WI38 (cell line): Measurements from ENCODE around the gene LRPAP1.

Experiments used
- H3K4me3 ChIP-seq: 2 replicates; pipeline ENCODE4 v1.5.1; 2011; ENCODE audit warnings: low read depth, mild to moderate bottlenecking, control low read depth, low read length
- TF ChIP-seq, protein P1 (sequence below): IDR thresholded peaks from 2 replicates; pipeline ENCODE4 v1.5.1; 2012; ENCODE audit warnings: low read depth, mild to moderate bottlenecking, control low read depth, low read length

The LRPAP1 gene

DNA sequence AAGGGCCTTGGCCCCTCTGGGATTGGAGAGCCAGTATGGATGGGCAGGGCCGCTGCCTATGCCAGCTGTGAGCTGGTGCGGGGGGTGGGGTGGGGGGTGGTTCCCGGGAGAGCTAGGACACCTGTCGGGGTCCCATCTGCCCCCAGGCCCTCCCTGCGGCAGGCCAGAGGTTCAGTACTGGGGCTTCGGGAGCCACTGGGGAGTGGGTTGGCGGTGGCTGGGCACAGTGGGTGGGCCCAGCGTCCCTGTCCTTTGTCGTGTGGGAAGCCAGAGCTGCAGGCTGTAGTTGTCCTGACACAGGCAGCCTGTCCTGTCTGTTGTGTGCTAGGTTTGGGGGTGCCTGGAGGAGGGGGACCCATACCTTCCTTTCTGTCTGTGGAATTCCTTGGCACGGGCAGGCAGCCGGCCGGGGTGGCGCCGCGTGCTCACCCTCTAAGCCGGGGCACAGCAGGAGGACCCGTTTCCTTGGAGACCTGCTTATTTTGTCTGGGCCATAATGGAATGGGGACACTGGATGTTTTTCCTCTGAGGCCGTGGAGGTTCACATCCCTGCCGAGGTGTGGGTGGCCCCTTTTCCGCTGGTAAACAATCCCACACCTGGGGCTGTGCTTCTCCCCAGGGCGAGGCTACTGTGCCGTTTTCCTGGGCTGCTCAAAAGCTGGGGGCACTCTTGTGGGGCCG, 54.3 kb downstream of the LRPAP1 start:
- no peak overlapping the region for H3K4me3 ChIP-seq
- TF ChIP-seq, protein P1, sequence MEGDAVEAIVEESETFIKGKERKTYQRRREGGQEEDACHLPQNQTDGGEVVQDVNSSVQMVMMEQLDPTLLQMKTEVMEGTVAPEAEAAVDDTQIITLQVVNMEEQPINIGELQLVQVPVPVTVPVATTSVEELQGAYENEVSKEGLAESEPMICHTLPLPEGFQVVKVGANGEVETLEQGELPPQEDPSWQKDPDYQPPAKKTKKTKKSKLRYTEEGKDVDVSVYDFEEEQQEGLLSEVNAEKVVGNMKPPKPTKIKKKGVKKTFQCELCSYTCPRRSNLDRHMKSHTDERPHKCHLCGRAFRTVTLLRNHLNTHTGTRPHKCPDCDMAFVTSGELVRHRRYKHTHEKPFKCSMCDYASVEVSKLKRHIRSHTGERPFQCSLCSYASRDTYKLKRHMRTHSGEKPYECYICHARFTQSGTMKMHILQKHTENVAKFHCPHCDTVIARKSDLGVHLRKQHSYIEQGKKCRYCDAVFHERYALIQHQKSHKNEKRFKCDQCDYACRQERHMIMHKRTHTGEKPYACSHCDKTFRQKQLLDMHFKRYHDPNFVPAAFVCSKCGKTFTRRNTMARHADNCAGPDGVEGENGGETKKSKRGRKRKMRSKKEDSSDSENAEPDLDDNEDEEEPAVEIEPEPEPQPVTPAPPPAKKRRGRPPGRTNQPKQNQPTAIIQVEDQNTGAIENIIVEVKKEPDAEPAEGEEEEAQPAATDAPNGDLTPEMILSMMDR = no peak

DNA sequence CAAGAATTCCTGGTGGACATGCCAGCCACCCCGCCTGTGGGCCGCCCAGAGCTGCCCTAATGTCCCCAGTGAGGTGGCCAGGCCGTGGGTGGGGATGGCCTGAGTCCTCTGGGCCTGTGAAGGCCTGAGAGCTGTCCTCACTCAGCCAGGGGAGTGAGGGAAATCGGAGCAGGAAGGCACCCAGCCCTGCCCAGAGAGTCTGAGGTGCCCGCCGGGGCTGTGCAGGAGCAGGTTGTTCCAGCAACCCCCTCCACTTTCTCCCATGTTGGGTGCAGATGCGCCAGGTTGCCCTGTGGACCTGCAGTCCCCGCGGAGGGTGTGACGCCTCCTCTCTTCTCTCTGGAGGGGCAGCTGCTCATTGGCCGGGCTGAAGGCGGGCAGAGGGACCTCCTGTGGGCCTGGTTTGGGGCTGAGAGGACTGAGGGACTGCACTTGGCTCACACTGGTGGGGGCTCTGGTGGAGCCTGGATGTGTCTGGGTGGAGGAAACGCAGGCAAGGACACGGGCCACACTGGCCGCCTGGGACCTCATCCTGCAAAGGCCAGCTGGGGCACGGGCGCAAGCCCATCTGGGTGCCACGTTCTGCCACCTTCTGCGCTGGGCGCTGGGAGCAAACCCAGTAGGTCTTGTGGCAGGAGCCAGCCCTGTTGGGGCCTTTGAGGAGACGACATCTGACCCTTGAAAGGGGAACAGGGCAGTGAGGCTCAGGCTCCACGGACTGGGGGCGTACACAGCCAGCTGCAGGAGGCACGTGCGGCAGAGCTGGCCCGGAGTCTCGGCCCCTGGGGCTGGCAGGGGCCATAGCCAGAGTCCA, 55.1 kb downstream of the LRPAP1 start:
- H3K4me3 ChIP-seq = no peak overlapping the region
- TF ChIP-seq, protein P1 = no peak

- TF ChIP-seq, protein P1 = no peak
Measured at GRCh38 chr4:3476341-3476747, 55.9 kb downstream of the LRPAP1 start.

DNA sequence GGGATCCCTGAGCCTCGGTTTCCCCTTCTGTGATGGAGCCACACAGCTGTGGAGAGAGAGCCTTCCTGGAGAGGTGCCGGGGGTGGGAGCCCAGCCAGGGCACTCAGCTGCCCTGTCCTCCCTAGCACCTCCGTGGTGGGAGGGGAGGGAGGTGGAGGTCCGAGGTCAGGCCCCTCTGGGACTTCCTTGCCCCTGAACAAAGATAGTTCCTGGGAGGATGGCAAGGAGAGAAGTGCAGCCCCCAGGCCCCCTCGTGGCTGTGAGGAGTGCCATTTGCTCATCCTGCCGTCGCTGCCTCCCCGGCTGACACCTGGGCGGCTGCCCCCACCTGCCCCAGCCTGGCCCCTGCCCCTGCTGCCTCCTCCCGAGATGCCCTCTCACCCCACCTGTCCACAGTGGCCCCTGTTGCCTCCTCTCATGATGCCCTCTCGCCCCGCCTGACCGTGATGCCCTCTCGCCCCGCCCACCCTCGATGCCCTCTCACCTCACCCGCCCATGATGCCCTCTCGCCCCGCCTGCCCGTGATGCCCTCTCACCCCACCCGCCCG, 56.4 kb downstream of the LRPAP1 start:
- no peak overlapping the region for H3K4me3 ChIP-seq
- TF ChIP-seq, protein P1 = no peak

More at GRCh38 chr4:3476341-3476747, 55.9 kb downstream of the LRPAP1 start:
- H3K4me3 ChIP-seq = no peak overlapping the region

GRCh38 chr4:3475041-3475712, 57.0 kb downstream of the LRPAP1 start:
- TF ChIP-seq, protein P1 = no peak
- H3K4me3 ChIP-seq = no peak overlapping the region

- H3K4me3 ChIP-seq = no peak overlapping the region
Measured at GRCh38 chr4:3473996-3474765, 58.0 kb downstream of the LRPAP1 start.

More at GRCh38 chr4:3473996-3474765, 58.0 kb downstream of the LRPAP1 start:
- TF ChIP-seq, protein P1 = no peak
